ENCODE measurements around the gene ARSJ.
A peak's percentile ranks its signal among the peaks of the same experiment; 100 is the strongest.

Gene ARSJ

GRCh38 chr4:113908829-113909228 lies 70.6 kb downstream of the ARSJ start:
- no peaks in the 10 kb centered on the region for H3K9me2 ChIP-seq (replicated peaks; ENCODE audit: low read depth, low read length)
- no peak overlapping the region for H2AFZ ChIP-seq (ENCODE audit: low read length)
- H3K79me2 ChIP-seq (ENCODE audit: insufficient read depth, low read length), result no peaks in the 10 kb centered on the region
- H3F3A ChIP-seq (ENCODE audit: low read depth), result no peaks in the 10 kb centered on the region
- no peaks in the 10 kb centered on the region for H3K36me3 ChIP-seq (ENCODE audit: insufficient read depth, low read length)
- TF ChIP-seq EZH2phosphoT487 (IDR thresholded peaks at IDR 0.05; ENCODE audit: borderline replicate concordance), result no peak
- TF ChIP-seq, protein P1, sequence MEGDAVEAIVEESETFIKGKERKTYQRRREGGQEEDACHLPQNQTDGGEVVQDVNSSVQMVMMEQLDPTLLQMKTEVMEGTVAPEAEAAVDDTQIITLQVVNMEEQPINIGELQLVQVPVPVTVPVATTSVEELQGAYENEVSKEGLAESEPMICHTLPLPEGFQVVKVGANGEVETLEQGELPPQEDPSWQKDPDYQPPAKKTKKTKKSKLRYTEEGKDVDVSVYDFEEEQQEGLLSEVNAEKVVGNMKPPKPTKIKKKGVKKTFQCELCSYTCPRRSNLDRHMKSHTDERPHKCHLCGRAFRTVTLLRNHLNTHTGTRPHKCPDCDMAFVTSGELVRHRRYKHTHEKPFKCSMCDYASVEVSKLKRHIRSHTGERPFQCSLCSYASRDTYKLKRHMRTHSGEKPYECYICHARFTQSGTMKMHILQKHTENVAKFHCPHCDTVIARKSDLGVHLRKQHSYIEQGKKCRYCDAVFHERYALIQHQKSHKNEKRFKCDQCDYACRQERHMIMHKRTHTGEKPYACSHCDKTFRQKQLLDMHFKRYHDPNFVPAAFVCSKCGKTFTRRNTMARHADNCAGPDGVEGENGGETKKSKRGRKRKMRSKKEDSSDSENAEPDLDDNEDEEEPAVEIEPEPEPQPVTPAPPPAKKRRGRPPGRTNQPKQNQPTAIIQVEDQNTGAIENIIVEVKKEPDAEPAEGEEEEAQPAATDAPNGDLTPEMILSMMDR (conservative IDR thresholded peaks at IDR 0.05; ENCODE audit: low read length), result peak; percentile 51
- no peaks in the 10 kb centered on the region for H3K27me3 ChIP-seq (ENCODE audit: insufficient read depth, low read length, poor library complexity, severe bottlenecking)
- H3K9ac ChIP-seq (ENCODE audit: low read depth, low read length, poor library complexity, severe bottlenecking), result no peak overlapping the region
- H3K4me2 ChIP-seq (ENCODE audit: low read depth, low read length, poor library complexity, severe bottlenecking), result no peak overlapping the region
- peaks cover 6% of the 10 kb centered on the region; the same call in 1 of the 2 replicates for H3K9me3 ChIP-seq (ENCODE audit: insufficient read depth, low read depth, low read length)
- H3K4me3 ChIP-seq (ENCODE audit: low read length, poor library complexity, severe bottlenecking), result no peak overlapping the region
- H4K20me1 ChIP-seq (ENCODE audit: insufficient read depth, low read length, poor library complexity, severe bottlenecking), result no peaks in the 10 kb centered on the region
- peaks cover 19% of the 10 kb centered on the region for H3K4me1 ChIP-seq (ENCODE audit: insufficient read depth, low read length, poor library complexity, severe bottlenecking)

DNA sequence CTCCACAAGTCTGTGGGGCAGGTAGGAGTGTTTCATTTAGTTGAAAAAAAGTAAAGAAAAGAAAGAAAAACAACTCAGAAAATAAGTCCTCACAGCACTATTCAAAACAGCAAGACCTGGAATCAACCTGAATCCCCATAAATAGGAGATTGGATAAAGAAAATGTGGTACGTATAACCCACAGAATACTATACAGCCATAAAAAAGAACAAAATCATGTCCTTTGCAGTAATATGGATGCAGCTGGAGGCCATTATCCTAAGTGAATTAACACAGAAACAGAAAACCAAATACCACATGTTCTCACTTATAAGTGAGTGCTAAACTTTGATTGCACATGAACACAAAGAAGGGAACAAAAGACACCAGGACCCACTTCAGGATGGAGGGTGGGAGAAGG lies 71.9 kb downstream of the ARSJ start:
- Histone ChIP-seq H4K20me1 (ENCODE audit: insufficient read depth, low read length, poor library complexity, severe bottlenecking) (no peaks in the 10 kb centered on the region), H3K36me3 (ENCODE audit: insufficient read depth, low read length) (no peaks in the 10 kb centered on the region), H2AFZ (ENCODE audit: low read length) (no peak overlapping the region), H3K4me3 (ENCODE audit: low read length, poor library complexity, severe bottlenecking) (no peak overlapping the region), H3K4me1 (ENCODE audit: insufficient read depth, low read length, poor library complexity, severe bottlenecking) (peaks cover 29% of the 10 kb centered on the region), H3K4me2 (ENCODE audit: low read depth, low read length, poor library complexity, severe bottlenecking) (no peak overlapping the region), H3K79me2 (ENCODE audit: insufficient read depth, low read length) (no peaks in the 10 kb centered on the region), H3K9me3 (ENCODE audit: insufficient read depth, low read depth, low read length) (peaks cover 6% of the 10 kb centered on the region; the same call in 1 of the 2 replicates), H3F3A (ENCODE audit: low read depth) (no peaks in the 10 kb centered on the region), H3K9me2 (replicated peaks; ENCODE audit: low read depth, low read length) (no peaks in the 10 kb centered on the region), H3K9ac (ENCODE audit: low read depth, low read length, poor library complexity, severe bottlenecking) (no peak overlapping the region), H3K27me3 (ENCODE audit: insufficient read depth, low read length, poor library complexity, severe bottlenecking) (no peaks in the 10 kb centered on the region)
- TF ChIP-seq EZH2phosphoT487 (IDR thresholded peaks at IDR 0.05; ENCODE audit: borderline replicate concordance), result no peak

DNA sequence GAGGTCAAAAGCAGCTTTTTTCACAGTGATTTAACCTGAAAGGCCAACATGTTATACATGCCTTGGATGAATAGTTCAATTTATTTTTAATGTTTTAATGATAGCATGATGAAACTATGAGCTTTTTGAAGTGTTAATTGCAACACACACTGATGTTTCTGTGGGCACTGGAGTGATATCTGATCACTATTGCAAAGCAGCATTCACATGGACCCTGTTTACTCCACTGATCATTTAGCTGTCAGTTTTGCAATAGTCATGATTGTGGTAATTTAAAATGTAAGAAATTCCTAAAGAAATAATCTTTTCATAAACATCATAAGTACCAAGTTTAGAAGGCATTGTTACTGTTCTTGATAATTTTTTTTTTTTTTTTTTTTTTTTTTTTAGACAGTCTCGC lies 74.1 kb downstream of the ARSJ start:
- no peak overlapping the region for H3K4me3 ChIP-seq (ENCODE audit: low read length, poor library complexity, severe bottlenecking)
- H3K27me3 ChIP-seq (ENCODE audit: insufficient read depth, low read length, poor library complexity, severe bottlenecking), result no peaks in the 10 kb centered on the region
- H3K79me2 ChIP-seq (ENCODE audit: insufficient read depth, low read length), result no peaks in the 10 kb centered on the region
- H3K36me3 ChIP-seq (ENCODE audit: insufficient read depth, low read length), result no peaks in the 10 kb centered on the region
- H2AFZ ChIP-seq (ENCODE audit: low read length), result no peak overlapping the region
- H3K4me1 ChIP-seq (ENCODE audit: insufficient read depth, low read length, poor library complexity, severe bottlenecking), result peaks cover 38% of the 10 kb centered on the region
- H4K20me1 ChIP-seq (ENCODE audit: insufficient read depth, low read length, poor library complexity, severe bottlenecking), result no peaks in the 10 kb centered on the region
- no peaks in the 10 kb centered on the region for H3F3A ChIP-seq (ENCODE audit: low read depth)
- H3K4me2 ChIP-seq (ENCODE audit: low read depth, low read length, poor library complexity, severe bottlenecking), result no peak overlapping the region
- H3K9me2 ChIP-seq (replicated peaks; ENCODE audit: low read depth, low read length), result no peaks in the 10 kb centered on the region
- H3K9me3 ChIP-seq (ENCODE audit: insufficient read depth, low read depth, low read length), result peaks cover 6% of the 10 kb centered on the region; the same call in 1 of the 2 replicates
- TF ChIP-seq EZH2phosphoT487 (IDR thresholded peaks at IDR 0.05; ENCODE audit: borderline replicate concordance), result no peak
- TF ChIP-seq, protein P1 (conservative IDR thresholded peaks at IDR 0.05; ENCODE audit: low read length), result no peak
- H3K9ac ChIP-seq (ENCODE audit: low read depth, low read length, poor library complexity, severe bottlenecking), result no peak overlapping the region

- TF ChIP-seq EZH2phosphoT487 (IDR thresholded peaks at IDR 0.05; ENCODE audit: borderline replicate concordance), result no peak
- TF ChIP-seq, protein P1 (conservative IDR thresholded peaks at IDR 0.05; ENCODE audit: low read length), result no peak
- H3K4me1 ChIP-seq (ENCODE audit: insufficient read depth, low read length, poor library complexity, severe bottlenecking), result peaks cover 40% of the 10 kb centered on the region
- H3K27me3 ChIP-seq (ENCODE audit: insufficient read depth, low read length, poor library complexity, severe bottlenecking), result no peaks in the 10 kb centered on the region
- no peaks in the 10 kb centered on the region for H4K20me1 ChIP-seq (ENCODE audit: insufficient read depth, low read length, poor library complexity, severe bottlenecking)
- H3K79me2 ChIP-seq (ENCODE audit: insufficient read depth, low read length), result no peaks in the 10 kb centered on the region
- H3K4me3 ChIP-seq (ENCODE audit: low read length, poor library complexity, severe bottlenecking), result no peak overlapping the region
- H3K36me3 ChIP-seq (ENCODE audit: insufficient read depth, low read length), result no peaks in the 10 kb centered on the region
- no peak overlapping the region for H2AFZ ChIP-seq (ENCODE audit: low read length)
- no peak overlapping the region for H3K9ac ChIP-seq (ENCODE audit: low read depth, low read length, poor library complexity, severe bottlenecking)
- no peak overlapping the region for H3K4me2 ChIP-seq (ENCODE audit: low read depth, low read length, poor library complexity, severe bottlenecking)
- no peaks in the 10 kb centered on the region for H3K9me2 ChIP-seq (replicated peaks; ENCODE audit: low read depth, low read length)
- peaks cover 6% of the 10 kb centered on the region; the same call in 1 of the 2 replicates for H3K9me3 ChIP-seq (ENCODE audit: insufficient read depth, low read depth, low read length)
- no peaks in the 10 kb centered on the region for H3F3A ChIP-seq (ENCODE audit: low read depth)
Measured at GRCh38 chr4:113904877-113905276, 74.6 kb downstream of the ARSJ start.
